HG02973 (cell line): ENCODE measurements around the gene FOXC1.

Experiments used
- ATAC-seq: cut with Tn5 transposase; IDR thresholded peaks from one replicate; pipeline ENCODE4 v1.9.1; 2021; ENCODE audit warnings: moderate library complexity; ENCODE audit not compliant: unreplicated experiment

Gene FOXC1

GRCh38 chr6:1598886-1599285, 10.8 kb upstream of the FOXC1 start:
- ATAC-seq: no peak

GRCh38 chr6:1599469-1599868, 10.2 kb upstream of the FOXC1 start:
- no peak for ATAC-seq

GRCh38 chr6:1600063-1600763, 9.5 kb upstream of the FOXC1 start:
- no peak for ATAC-seq

- ATAC-seq: no peak
Observed at GRCh38 chr6:1600764-1601157, 9.0 kb upstream of the FOXC1 start.

- no peak for ATAC-seq
Observed at GRCh38 chr6:1601158-1602048, 8.3 kb upstream of the FOXC1 start.

- no peak for ATAC-seq
Observed at GRCh38 chr6:1602049-1602713, 7.5 kb upstream of the FOXC1 start.

GRCh38 chr6:1603708-1604107, 6.0 kb upstream of the FOXC1 start:
- ATAC-seq: no peak

GRCh38 chr6:1604158-1605003, 5.3 kb upstream of the FOXC1 start:
- ATAC-seq: peak; percentile 77

GRCh38 chr6:1605004-1605892, 4.5 kb upstream of the FOXC1 start:
- ATAC-seq: no peak

- ATAC-seq: no peak
Observed at GRCh38 chr6:1605893-1606779, 3.6 kb upstream of the FOXC1 start.

GRCh38 chr6:1606780-1607515, 2.8 kb upstream of the FOXC1 start:
- ATAC-seq: no peak

GRCh38 chr6:1607516-1608221, 2.0 kb upstream of the FOXC1 start:
- no peak for ATAC-seq

- ATAC-seq: no peak
Observed at GRCh38 chr6:1608222-1609040, 1.3 kb upstream of the FOXC1 start.

GRCh38 chr6:1609041-1609647, 571 bp upstream of the FOXC1 start:
- no peak for ATAC-seq

GRCh38 chr6:1610497-1611321, 994 bp downstream of the FOXC1 start:
- peak; percentile 10 for ATAC-seq

GRCh38 chr6:1611322-1611571, 1.5 kb downstream of the FOXC1 start:
- ATAC-seq: no peak
